ENCODE data around the gene ACSL1. TPM values are rescaled to one million over a fixed set of nuclear protein-coding genes. Genes with fewer than 3 reads are reported as not detected.

The ACSL1 gene
- 22.0 and 29.5 TPM in 2 replicates for total RNA-seq

GRCh38 chr4:184825896-184826690, at the start of gene ACSL1:
Gene ACSL1, minus strand, starts transcription at chr4:184825968. Its CDS starts 22,454 bp downstream, at chr4:184803514.

GRCh38 chr4:184733654-184734524, 91.9 kb downstream of the ACSL1 start, which contains the start of gene CENPU:
Gene CENPU, minus strand, starts transcription at chr4:184734096. Its CDS starts 34 bp downstream, at chr4:184734062.

Other genes starting within 250 kb of the ACSL1 start
- gene CASP3, start 176.5 kb downstream of the ACSL1 start, total RNA-seq = 48.3 and 51.6 TPM in 2 replicates
- 4.4 and 7.6 TPM in 2 replicates for gene PRIMPOL, start 176.2 kb downstream of the ACSL1 start, total RNA-seq
- gene CENPU, start 91.9 kb downstream of the ACSL1 start, total RNA-seq = 4.9 and 11.0 TPM in 2 replicates
- gene HELT, start 192.5 kb upstream of the ACSL1 start, total RNA-seq = not detected in 2 replicates

Measured in cardiac atrium fibroblast (primary cell).